Mucosa of descending colon (tissue), 3 donors: Measurements from ENCODE around the gene SLIT3. TPM values are rescaled to one million over a fixed set of nuclear protein-coding genes. Genes with fewer than 3 reads are reported as not detected.

Experiments
- ATAC-seq: fragments of 200-7000 bp; cut with Tn5 transposase; one replicate; pipeline ENCODE4 v1.9.1; 2020; ENCODE audit warnings: mild to moderate bottlenecking, moderate library complexity
- DNase-seq, 3 donors: peaks; one replicate each; pipeline ENCODE4 v3.0.0-alpha.2; 2020
- H3K36me3 ChIP-seq: fragments of 200-600 bp; one replicate; pipeline ENCODE4 v1.8.0; 2021; ENCODE audit warnings: low read depth, mild to moderate bottlenecking
- H3K4me1 ChIP-seq: fragments of 200-600 bp; one replicate; pipeline ENCODE4 v1.8.0; 2021; ENCODE audit warnings: low read depth, mild to moderate bottlenecking
- H3K4me3 ChIP-seq: fragments of 200-600 bp; one replicate; pipeline ENCODE4 v1.8.0; 2021; ENCODE audit warnings: mild to moderate bottlenecking
- H3K9me3 ChIP-seq: fragments of 200-600 bp; one replicate; pipeline ENCODE4 v1.8.0; 2021; ENCODE audit warnings: mild to moderate bottlenecking
- intact Hi-C, 2 donors: fragments of 100-400 bp; cut with DNase I in 1 of 2; cut with micrococcal nuclease in 1 of 2; formaldehyde crosslinking; loops; one replicate each; pipeline versions ENCODE4 v1.11.0 to v1.11.1; 2022; cut with DNase I, micrococcal nuclease
- total RNA-seq, 3 donors: library from RNA; stranded (reverse); fragmentation: NEBNext Ultra II Directional in 2 of 3; extraction: Animal tissue kit (Norgen Biotek cat#: 25700) in 2 of 3; gene quantifications; one replicate each; pipeline versions ENCODE4 v1.2.1 to v1.2.4, GENCODE V29; 2021 to 2023
- TF ChIP-seq, protein P1 (sequence below): fragments of 200-600 bp; IDR thresholded peaks from one replicate; pipeline ENCODE4 v1.8.0; 2022; ENCODE audit warnings: antibody characterized with exemption, mild to moderate bottlenecking
- donor health status: DM: no; HTN: no; CAD: no; lungs with moderate emphysema.
- donor health status: DM: no; HTN: no; CAD: no.
- donor health status: DM: no; HTN: yes; CAD: no.

Gene SLIT3
- total RNA-seq, 3 donors from 2014 or later: 4.2 to 25.5 (median 16.1) TPM

DNA sequence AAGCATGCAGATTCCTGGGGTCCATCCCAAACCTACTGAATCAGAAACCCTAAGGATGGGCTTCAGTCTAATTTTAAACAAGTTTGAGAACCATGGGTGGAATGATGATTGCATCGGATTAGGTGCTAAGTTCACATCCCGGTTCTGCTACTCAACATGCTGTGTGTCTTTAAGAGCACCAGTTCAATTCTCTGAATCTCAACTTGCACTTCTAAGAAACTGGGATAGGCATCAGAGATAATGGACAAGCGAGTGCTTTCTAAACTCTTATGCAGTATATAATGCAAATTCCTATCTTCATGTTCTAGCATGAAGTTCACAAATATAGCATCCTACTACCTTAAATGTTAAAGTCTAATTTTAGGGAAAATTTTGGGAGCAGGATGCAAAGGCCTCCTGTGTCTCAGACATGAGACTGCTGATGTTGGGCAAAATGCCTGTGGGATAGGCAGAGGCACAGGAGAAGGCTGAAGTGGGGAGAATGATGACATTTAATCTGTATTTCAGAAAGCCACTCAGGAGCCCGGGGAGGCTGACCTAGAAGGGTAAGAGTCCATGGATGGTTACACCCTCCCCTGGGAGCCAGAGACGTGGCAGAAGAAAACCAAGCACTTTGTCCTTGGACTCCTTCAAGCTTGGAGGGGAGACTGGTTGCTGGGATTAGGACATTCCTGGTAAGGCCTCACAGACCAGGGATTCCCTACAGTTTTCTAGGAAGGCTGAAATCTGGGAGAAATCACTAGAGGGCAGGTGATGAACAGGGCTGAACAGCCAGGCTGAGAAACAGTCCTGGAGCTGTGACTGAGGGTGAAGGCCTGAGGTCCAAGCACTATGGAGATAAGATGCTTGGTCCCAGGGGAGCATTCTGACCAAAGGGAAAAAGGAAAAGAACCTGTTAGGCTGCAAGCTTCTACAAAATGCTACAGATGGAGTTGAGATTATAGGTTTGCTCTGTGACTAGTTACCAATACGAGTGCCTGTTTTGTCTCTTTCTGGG, 409.8 kb downstream of the SLIT3 start:
- Histone ChIP-seq H3K9me3 (no peaks in the 10 kb centered on the region), H3K36me3 (no peaks in the 10 kb centered on the region), H3K4me1 (no peaks in the 10 kb centered on the region), H3K4me3 (no peak overlapping the region)
- TF ChIP-seq, protein P1, sequence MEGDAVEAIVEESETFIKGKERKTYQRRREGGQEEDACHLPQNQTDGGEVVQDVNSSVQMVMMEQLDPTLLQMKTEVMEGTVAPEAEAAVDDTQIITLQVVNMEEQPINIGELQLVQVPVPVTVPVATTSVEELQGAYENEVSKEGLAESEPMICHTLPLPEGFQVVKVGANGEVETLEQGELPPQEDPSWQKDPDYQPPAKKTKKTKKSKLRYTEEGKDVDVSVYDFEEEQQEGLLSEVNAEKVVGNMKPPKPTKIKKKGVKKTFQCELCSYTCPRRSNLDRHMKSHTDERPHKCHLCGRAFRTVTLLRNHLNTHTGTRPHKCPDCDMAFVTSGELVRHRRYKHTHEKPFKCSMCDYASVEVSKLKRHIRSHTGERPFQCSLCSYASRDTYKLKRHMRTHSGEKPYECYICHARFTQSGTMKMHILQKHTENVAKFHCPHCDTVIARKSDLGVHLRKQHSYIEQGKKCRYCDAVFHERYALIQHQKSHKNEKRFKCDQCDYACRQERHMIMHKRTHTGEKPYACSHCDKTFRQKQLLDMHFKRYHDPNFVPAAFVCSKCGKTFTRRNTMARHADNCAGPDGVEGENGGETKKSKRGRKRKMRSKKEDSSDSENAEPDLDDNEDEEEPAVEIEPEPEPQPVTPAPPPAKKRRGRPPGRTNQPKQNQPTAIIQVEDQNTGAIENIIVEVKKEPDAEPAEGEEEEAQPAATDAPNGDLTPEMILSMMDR: no peak
- intact Hi-C loops: no loop called here
- ATAC-seq (no peak), DNase-seq (no peak)

DNA sequence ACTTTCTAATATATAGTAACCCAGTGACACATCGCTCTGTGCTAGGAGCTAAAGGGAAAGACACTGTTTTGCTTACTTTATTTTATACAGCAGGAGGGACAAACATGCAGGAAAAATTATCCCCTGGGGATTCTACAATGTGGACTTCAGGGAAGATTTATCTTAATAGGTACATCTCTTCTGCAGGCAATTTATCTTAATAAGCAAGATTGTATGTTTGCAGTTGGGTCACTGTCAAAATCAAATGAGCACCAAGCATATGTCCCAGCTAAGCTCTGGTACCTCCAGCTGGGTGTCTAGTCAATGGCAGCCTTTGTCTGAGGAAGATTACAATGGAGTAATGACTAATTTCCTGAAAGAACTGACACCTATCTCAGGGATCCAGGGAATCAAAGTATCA, 411.9 kb downstream of the SLIT3 start:
- no peak for ATAC-seq
- no peaks in the 10 kb centered on the region for H3K36me3 ChIP-seq
- H3K9me3 ChIP-seq: no peaks in the 10 kb centered on the region
- H3K4me1 ChIP-seq: no peaks in the 10 kb centered on the region
- no peak overlapping the region for H3K4me3 ChIP-seq
- no peak for DNase-seq
- intact Hi-C loops: no loop called here
- TF ChIP-seq, protein P1: no peak

DNA sequence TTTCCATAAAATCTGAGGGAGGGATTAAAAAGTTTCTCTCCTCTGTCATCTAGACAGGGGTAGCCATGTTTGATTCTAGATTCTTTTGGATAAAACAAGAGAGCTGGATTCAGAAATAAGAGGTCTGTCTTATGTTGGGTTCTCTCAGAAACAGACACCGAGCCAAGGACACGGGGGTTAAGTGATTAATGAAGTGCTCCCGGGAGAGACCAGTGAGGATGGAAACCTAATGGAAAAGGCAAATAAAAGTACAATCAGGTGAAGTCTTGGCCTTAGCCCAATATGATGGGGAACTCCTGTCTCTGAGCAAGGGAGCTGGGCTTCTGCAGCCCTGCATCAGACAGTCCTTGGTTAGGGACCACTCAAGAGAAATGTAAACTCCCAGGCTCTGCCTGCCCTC, 413.0 kb downstream of the SLIT3 start:
- Histone ChIP-seq H3K4me3 (no peak overlapping the region), H3K36me3 (no peaks in the 10 kb centered on the region), H3K9me3 (no peaks in the 10 kb centered on the region), H3K4me1 (no peaks in the 10 kb centered on the region)
- TF ChIP-seq, protein P1: no peak
- intact Hi-C loops: no loop called here
- no peak for DNase-seq
- no peak for ATAC-seq

DNA sequence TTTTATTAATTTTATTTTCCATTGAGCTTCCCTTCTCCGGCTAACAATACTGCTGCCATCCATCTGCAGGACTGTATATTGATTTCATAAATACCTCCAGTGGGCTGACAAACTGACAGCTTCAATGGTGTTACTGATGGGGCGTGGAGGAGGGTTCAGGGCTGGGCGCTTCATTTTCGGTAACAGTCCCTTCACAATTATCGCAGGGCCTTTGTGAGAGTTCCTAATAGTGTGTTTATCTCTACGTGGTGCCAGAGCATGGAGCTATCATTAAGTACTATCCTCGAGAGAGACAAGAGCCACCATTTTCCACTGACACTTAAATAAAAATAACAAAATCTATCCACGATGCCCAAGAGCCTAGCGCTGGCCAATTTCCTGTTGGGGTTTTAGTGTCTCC, 414.8 kb downstream of the SLIT3 start:
- intact Hi-C loops: no loop called here
- ATAC-seq (no peak), DNase-seq (no peak)
- Histone ChIP-seq H3K4me1 (no peaks in the 10 kb centered on the region), H3K9me3 (no peaks in the 10 kb centered on the region), H3K36me3 (no peaks in the 10 kb centered on the region), H3K4me3 (no peak overlapping the region)
- TF ChIP-seq, protein P1: no peak

DNA sequence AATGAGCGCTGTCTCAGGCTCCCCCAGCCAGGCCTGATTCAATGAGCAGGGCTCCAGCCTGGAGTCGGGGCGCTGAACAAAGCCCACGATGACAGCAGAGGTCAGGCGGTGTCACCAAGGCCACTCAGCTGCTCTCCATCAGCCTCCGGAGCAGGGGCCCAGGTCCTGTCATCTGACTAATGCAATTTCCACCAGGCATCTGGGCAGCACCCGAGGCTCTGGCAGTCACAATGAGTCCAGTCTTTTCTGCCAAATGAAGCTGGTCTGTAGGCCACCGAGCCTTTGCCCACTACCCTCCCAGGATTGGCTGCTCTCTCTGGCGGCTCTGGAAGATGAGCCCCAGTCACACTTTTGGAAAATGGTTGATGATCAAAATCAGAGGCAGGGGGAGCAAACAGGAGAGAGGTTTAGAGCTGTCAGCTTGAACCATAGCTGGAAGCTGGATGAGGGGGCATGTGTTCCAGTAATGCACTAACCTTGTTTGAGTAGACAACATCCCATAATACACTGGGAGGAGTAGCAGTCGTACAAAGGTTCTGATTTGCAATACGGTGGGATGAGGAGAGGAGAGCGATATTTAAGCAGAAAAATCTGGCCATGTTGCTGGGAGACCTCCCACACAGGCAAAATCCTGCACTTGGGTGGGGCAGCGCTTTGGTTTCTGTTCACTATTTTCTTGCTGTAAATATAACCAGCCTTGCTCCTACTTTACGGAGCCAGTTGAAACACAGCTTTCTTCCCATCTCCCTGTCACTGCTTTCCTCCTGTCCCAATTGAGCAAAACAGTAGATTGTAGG, 415.4 kb downstream of the SLIT3 start:
- H3K36me3 ChIP-seq: no peaks in the 10 kb centered on the region
- TF ChIP-seq, protein P1: no peak
- no peak overlapping the region for H3K4me3 ChIP-seq
- ATAC-seq (no peak), DNase-seq (no peak)
- no peaks in the 10 kb centered on the region for H3K9me3 ChIP-seq
- intact Hi-C loops: no loop called here
- no peaks in the 10 kb centered on the region for H3K4me1 ChIP-seq
